Measurements from ENCODE around the gene BTNL9. TPM values are rescaled to one million over a fixed set of nuclear protein-coding genes. Genes with fewer than 3 reads are reported as not detected.
"Not testable (repeated sequence)": the region's sequence is repeated elsewhere in the genome, so short reads cannot be mapped to it uniquely, and the experiment has no call there.

BTNL9 gene
- polyA plus RNA-seq, 1 donor from 2014 or later, result 5.1 TPM

DNA sequence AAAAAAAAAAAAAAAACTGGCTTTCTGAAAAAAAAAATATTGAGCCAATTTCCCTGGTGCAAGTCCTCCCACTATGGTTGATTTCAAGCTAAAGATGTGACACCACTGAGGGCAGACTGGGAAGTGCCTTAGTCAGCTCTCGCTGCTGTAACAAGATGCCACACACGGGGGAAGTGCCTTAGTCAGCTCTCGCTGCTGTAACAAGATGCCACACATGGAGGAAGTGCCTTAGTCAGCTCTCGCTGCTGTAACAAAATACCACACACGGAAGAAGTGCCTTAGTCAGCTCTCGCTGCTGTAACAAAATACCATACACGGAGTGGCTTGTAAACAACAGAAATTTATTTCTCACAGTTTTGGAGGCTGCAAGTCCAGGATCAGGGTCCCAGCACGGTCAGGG, 23.4 kb downstream of the BTNL9 start:
- Mint-ChIP-seq H3K9me3 (peaks cover 0 to 2% (median 0%) of the 10 kb centered on the region in 3 donors), H3K27me3 (peaks cover 57% of the 10 kb centered on the region), H3K4me3 (no peak overlapping the region), H3K36me3 (peaks cover 3% of the 10 kb centered on the region), H3K27ac (no peak overlapping the region), H3K4me1 (peaks cover 6 to 12% (median 10%) of the 10 kb centered on the region in 3 donors)

DNA sequence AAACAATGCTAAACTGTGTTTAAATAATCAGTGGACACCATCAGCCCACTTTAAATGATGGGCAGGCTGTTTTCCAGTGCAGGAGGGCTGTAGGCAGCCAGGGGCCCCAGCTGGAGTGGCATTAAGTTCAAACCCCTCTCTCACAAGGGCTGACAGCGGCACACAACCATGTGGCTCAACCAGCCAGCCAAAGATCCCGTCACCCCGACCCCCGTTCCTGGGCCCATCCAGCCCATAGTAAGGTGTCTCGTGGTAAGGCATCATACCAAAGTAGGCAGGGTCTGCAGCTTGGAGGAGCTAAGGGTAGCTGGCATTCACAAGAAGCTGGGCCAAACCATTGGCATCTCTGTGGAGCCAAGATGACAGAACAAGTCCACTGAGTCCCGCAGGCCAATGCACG, 24.9 kb downstream of the BTNL9 start:
- Mint-ChIP-seq H3K36me3 (peaks cover 2% of the 10 kb centered on the region), H3K9me3 (peaks cover 0 to 2% (median 0%) of the 10 kb centered on the region in 3 donors), H3K27me3 (peaks cover 58% of the 10 kb centered on the region)

DNA sequence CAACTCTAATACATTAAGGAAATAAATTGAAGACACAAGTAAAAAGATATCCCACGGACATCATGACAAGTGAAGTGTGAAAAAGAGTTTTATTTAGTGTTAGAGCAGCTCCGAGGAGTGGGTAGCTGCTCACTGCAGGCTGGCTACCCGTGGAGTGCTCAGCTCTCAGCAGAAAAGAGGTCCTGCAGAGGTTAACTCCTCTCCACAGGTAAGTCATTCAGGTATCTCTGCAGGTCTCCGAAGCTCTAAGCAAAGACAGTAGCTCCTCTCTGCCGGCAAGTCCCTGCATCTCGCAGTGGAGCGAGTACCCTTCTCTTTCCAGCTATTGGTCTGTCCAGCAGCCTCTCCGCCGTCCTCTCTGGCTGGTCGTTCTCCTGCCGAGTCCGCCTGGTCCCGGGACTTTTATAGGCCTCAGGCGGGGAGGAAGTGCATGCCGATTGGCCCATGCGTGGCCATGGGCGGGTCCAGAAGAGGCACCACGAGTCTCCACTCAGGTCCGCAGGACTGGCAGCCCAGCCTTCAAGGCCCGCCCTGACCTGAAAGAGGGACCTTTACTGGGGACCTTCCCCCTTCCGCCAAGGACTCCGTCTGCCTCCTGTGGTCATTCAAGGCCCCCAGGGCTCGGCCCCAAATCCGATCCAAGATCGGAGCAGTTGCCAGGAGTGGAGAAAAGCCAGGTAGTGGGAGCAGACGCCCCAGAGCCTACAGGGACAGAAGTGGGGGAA, 29.9 kb downstream of the BTNL9 start:
- peak overlapping the region in 2 of 4 donors; percentile 30 to 55 for H3K4me3 Mint-ChIP-seq

More for the DNA sequence above, 24.9 kb downstream of the BTNL9 start:
- H3K27ac Mint-ChIP-seq, result no peak overlapping the region
- H3K4me1 Mint-ChIP-seq, result peaks cover 4 to 12% (median 7%) of the 10 kb centered on the region in 3 donors
- H3K4me3 Mint-ChIP-seq, result peak overlapping the region in 1 of 4 donors; percentile 81

GRCh38 chr5:181070523-181070922, 30.5 kb downstream of the BTNL9 start:
- Mint-ChIP-seq H3K27me3 (peaks cover 30% of the 10 kb centered on the region), H3K27ac (no peak overlapping the region), H3K4me3 (no peak overlapping the region)

More for the DNA sequence above, 29.9 kb downstream of the BTNL9 start:
- Mint-ChIP-seq H3K27me3 (peaks cover 34% of the 10 kb centered on the region), H3K36me3 (no peaks in the 10 kb centered on the region), H3K27ac (no peak overlapping the region), H3K4me1 (peaks cover 4 to 7% (median 7%) of the 10 kb centered on the region in 3 donors), H3K9me3 (peaks cover 0 to 2% (median 0%) of the 10 kb centered on the region in 3 donors)

DNA sequence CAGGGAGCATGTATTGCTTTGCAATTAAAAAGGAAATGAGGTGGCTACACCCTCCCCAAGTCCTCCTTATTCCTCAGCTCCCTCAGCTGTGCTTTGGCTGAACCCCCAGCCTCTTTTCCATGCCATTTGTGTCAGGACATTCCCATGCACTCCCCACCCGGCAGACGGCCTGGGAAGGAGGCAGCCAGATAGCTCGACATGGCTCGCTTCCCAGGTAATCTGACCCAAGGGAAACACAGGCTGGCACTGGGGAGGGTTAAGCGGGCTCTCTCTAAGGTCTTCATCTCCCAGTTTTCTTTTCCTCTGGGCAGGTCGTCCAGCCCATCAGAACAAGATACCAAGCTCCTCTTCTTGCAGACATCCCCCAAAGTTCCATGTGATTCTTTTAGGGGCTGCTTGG, 31.2 kb downstream of the BTNL9 start:
- H3K4me3 Mint-ChIP-seq, result no peak overlapping the region
- no peak overlapping the region for H3K27ac Mint-ChIP-seq
- H3K36me3 Mint-ChIP-seq, result no peaks in the 10 kb centered on the region
- no peaks in the 10 kb centered on the region for H3K9me3 Mint-ChIP-seq
- peaks cover 26% of the 10 kb centered on the region for H3K27me3 Mint-ChIP-seq
- peaks cover 0 to 7% (median 7%) of the 10 kb centered on the region in 3 donors for H3K4me1 Mint-ChIP-seq

More at GRCh38 chr5:181070523-181070922, 30.5 kb downstream of the BTNL9 start:
- peaks cover 0 to 2% (median 0%) of the 10 kb centered on the region in 3 donors for H3K9me3 Mint-ChIP-seq
- H3K4me1 Mint-ChIP-seq, result peaks cover under 1 to 7% (median 7%) of the 10 kb centered on the region in 3 donors
- H3K36me3 Mint-ChIP-seq, result no peaks in the 10 kb centered on the region

DNA sequence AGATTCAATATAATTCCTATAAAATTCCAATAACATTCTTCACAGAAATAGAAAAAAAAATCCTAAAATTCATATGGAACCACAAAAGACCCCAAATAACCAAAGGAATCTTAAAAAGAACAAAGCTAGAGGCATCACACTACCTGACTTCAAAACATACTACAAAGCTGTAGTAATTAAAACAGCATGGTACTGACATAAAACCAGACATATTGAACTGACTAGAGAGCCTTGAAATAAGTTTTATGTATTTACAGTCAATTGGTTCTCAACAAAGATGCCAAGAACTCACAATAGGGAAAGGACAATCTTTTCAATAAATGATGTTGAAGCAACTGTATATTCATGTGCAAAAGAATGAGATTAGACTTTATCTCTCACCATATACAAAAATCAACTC, 36.9 kb downstream of the BTNL9 start:
- no peaks in the 10 kb centered on the region for H3K9me3 Mint-ChIP-seq
- H3K27me3 Mint-ChIP-seq, result peaks cover 6% of the 10 kb centered on the region

GRCh38 chr5:181081989-181082388, 41.9 kb downstream of the BTNL9 start:
- Mint-ChIP-seq H3K4me3 (no peak overlapping the region), H3K9me3 (no peaks in the 10 kb centered on the region), H3K27ac (no peak overlapping the region), H3K36me3 (no peaks in the 10 kb centered on the region), H3K4me1 (peaks cover 0 to 2% (median 0%) of the 10 kb centered on the region in 3 donors), H3K27me3 (peaks cover 12% of the 10 kb centered on the region)

More for the DNA sequence above, 36.9 kb downstream of the BTNL9 start:
- no peaks in the 10 kb centered on the region for H3K36me3 Mint-ChIP-seq
- peaks cover 0 to 2% (median 0%) of the 10 kb centered on the region in 3 donors for H3K4me1 Mint-ChIP-seq
- H3K27ac Mint-ChIP-seq, result no peak overlapping the region
- no peak overlapping the region for H3K4me3 Mint-ChIP-seq

GRCh38 chr5:181084621-181085195, 44.6 kb downstream of the BTNL9 start:
- H3K9me3 Mint-ChIP-seq, result peaks cover 0 to 4% (median 0%) of the 10 kb centered on the region in 3 donors
- peaks cover 12% of the 10 kb centered on the region for H3K27me3 Mint-ChIP-seq
- H3K36me3 Mint-ChIP-seq, result no peaks in the 10 kb centered on the region
- H3K4me1 Mint-ChIP-seq, result peaks cover 0 to 2% (median 0%) of the 10 kb centered on the region in 3 donors
- no peak overlapping the region for H3K4me3 Mint-ChIP-seq
- no peak overlapping the region for H3K27ac Mint-ChIP-seq

GRCh38 chr5:181086026-181086883, 46.2 kb downstream of the BTNL9 start:
- peak overlapping the region in 1 of 3 donors; percentile 13 for H3K27ac Mint-ChIP-seq
- peaks cover 10% of the 10 kb centered on the region for H3K27me3 Mint-ChIP-seq
- H3K4me1 Mint-ChIP-seq, result no peaks in the 10 kb centered on the region
- H3K36me3 Mint-ChIP-seq, result no peaks in the 10 kb centered on the region
- peaks cover 0 to 4% (median 0%) of the 10 kb centered on the region in 3 donors for H3K9me3 Mint-ChIP-seq
- no peak overlapping the region for H3K4me3 Mint-ChIP-seq

- Mint-ChIP-seq H3K27ac (no peak overlapping the region), H3K27me3 (peaks cover 10% of the 10 kb centered on the region), H3K36me3 (no peaks in the 10 kb centered on the region), H3K4me1 (no peaks in the 10 kb centered on the region), H3K4me3 (no peak overlapping the region), H3K9me3 (peaks cover 0 to 4% (median 0%) of the 10 kb centered on the region in 3 donors)
Measured at GRCh38 chr5:181086884-181087205, 46.8 kb downstream of the BTNL9 start.

DNA sequence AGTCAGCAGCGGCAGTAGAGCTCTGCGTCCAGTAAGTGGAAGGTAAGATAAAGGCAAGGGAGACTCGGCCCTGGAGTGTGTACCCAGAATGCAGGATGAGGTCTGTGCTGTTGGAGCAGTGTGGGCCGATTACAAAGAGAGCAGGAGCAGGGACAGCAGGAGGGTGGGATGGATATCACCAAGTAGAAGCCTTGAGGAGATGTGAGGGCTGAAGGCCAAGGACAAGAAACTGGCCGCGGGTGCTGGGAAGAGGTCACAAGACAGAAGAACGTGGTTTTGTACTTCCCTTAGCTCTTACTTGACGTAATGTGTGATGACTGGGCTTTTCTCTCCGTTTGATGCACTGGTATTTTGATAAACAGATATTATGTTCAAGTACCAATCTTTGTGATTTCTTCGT, 47.2 kb downstream of the BTNL9 start:
- Mint-ChIP-seq H3K4me1 (no peaks in the 10 kb centered on the region), H3K36me3 (no peaks in the 10 kb centered on the region), H3K9me3 (peaks cover 0 to 4% (median 0%) of the 10 kb centered on the region in 3 donors), H3K4me3 (no peak overlapping the region), H3K27me3 (peaks cover 10% of the 10 kb centered on the region), H3K27ac (no peak overlapping the region)

GRCh38 chr5:181088289-181088688, 48.2 kb downstream of the BTNL9 start:
- Mint-ChIP-seq H3K36me3 (no peaks in the 10 kb centered on the region), H3K27me3 (peaks cover 12% of the 10 kb centered on the region), H3K9me3 (peaks cover 0 to 4% (median 0%) of the 10 kb centered on the region in 3 donors), H3K27ac (no peak overlapping the region), H3K4me1 (peaks cover 0 to 1% (median 0%) of the 10 kb centered on the region in 3 donors), H3K4me3 (no peak overlapping the region)

DNA sequence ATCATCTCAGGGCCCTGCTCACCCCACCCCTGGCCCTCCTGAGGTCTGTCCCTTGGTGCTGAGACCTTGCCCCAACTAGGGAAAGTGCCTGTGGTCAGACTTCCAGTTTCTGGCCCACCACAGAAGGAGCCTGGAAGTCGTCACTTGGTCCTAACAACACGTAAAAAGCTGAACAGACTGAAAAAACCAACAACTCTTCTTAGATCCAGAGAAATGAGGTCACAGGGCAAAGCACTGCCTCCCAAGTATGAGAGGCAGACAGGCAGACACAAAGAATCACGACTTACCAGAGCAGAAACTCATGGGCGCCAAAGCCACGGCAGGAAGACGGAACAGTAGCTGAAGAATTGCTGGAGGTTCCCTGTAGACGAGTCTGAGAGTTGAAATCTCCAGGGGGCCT, 52.4 kb downstream of the BTNL9 start:
- no peaks in the 10 kb centered on the region for H3K36me3 Mint-ChIP-seq
- H3K4me1 Mint-ChIP-seq, result peaks cover 0 to 1% (median 0%) of the 10 kb centered on the region in 3 donors
- H3K4me3 Mint-ChIP-seq, result no peak overlapping the region
- H3K9me3 Mint-ChIP-seq, result peaks cover 0 to 4% (median 0%) of the 10 kb centered on the region in 3 donors
- H3K27ac Mint-ChIP-seq, result peak overlapping the region in 1 of 3 donors; percentile 7
- peaks cover 11% of the 10 kb centered on the region for H3K27me3 Mint-ChIP-seq

- not testable (repeated sequence) for H3K36me3 Mint-ChIP-seq, H3K4me3 Mint-ChIP-seq, H3K9me3 Mint-ChIP-seq, H3K4me1 Mint-ChIP-seq, H3K27ac Mint-ChIP-seq
- H3K27me3 Mint-ChIP-seq, result peaks cover 25% of the 10 kb centered on the region
Measured at GRCh38 chr5:181095162-181095561, 55.1 kb downstream of the BTNL9 start.
